Esophagus muscularis mucosa (tissue), 4 donors: Measurements from ENCODE around the gene CYP2F1. TPM values are rescaled to one million over a fixed set of nuclear protein-coding genes. Genes with fewer than 3 reads are reported as not detected.
A peak's percentile ranks its signal among the peaks of the same experiment; 100 is the strongest.
"Not testable (repeated sequence)": the region's sequence is repeated elsewhere in the genome, so short reads cannot be mapped to it uniquely, and the experiment has no call there.

ENCODE experiments used
- DNase-seq: peaks from one replicate; pipeline ENCODE4 v3.0.0-alpha.2; 2017; ENCODE audit errors: extremely low spot score
- H3K27ac ChIP-seq, 4 donors: fragments of 200-600 bp; sonication (generic); replicated peaks in 1 of 4; 1 replicate in 3 of 4; 2 replicates in 1 of 4; pipeline ENCODE4 v1.5.1; 2016 to 2019; ENCODE audit warnings: mild to moderate bottlenecking in 1 of 4
- H3K27me3 ChIP-seq, 4 donors: fragments of 200-600 bp; sonication (generic); one replicate each; pipeline versions ENCODE4 v1.5.1 to v1.6.0; 2016 to 2019
- H3K36me3 ChIP-seq, 4 donors: fragments of 200-600 bp; sonication (generic); one replicate each; pipeline ENCODE4 v1.5.1; 2016 to 2019
- H3K4me1 ChIP-seq, 4 donors: fragments of 200-600 bp; sonication (generic); one replicate each; pipeline ENCODE4 v1.5.1; 2016 to 2019
- H3K4me3 ChIP-seq, 4 donors: fragments of 200-600 bp; sonication (generic); 1 replicate in 2 of 4; 2 replicates in 2 of 4; pipeline ENCODE4 v1.5.1; 2016 to 2019; ENCODE audit warnings: mild to moderate bottlenecking in 4 of 4, moderate library complexity in 1 of 4
- H3K9me3 ChIP-seq, 4 donors: fragments of 200-600 bp; sonication (generic); 1 replicate in 3 of 4; 2 replicates in 1 of 4; pipeline ENCODE4 v1.5.1; 2016 to 2019
- EP300 ChIP-seq: sonication (generic); formaldehyde crosslinking; IDR thresholded peaks from one replicate; pipeline ENCODE4 v1.6.1; 2017; ENCODE audit warnings: antibody characterized with exemption
- POLR2A ChIP-seq: fragments of 450-650 bp; IDR thresholded peaks from one replicate; pipeline ENCODE4 v1.6.1; 2017; ENCODE audit warnings: antibody characterized with exemption, moderate library complexity, mild to moderate bottlenecking, low read depth
- POLR2AphosphoS5 ChIP-seq, 2 donors: sonication (generic); formaldehyde crosslinking; IDR thresholded peaks; one replicate each; pipeline ENCODE4 v1.6.1; 2017; ENCODE audit warnings: antibody characterized with exemption in 2 of 2
- WGBS: methylation state at CpG from one replicate; pipeline ENCODE4 v1.1.5; 2018; 5-methylcytosine and 5-hydroxymethylcytosine counted together
- intact Hi-C: fragments of 100-400 bp; cut with DNase I; formaldehyde crosslinking; loops from one replicate; pipeline ENCODE4 v1.15.1; 2023
- total RNA-seq, 4 donors: library from RNA; depleted of rRNA; stranded (reverse); fragments of >200 nt; gene quantifications; one replicate each; pipeline versions ENCODE4 v1.1.0 to v1.2.1, GENCODE V29; 2016
- TF ChIP-seq, protein P1 (sequence below), 3 experiments: fragments of 200-600 bp in 2 of 3; fragments of 450-650 bp in 1 of 3; sonication (generic) in 2 of 3; IDR thresholded peaks; one replicate each; pipeline ENCODE4 v1.5.1; 2017 to 2019; ENCODE audit warnings: antibody characterized with exemption in 3 of 3, mild to moderate bottlenecking in 2 of 3, moderate library complexity in 1 of 3

The CYP2F1 gene
- total RNA-seq, 4 donors from 2014 or later = not detected

DNA sequence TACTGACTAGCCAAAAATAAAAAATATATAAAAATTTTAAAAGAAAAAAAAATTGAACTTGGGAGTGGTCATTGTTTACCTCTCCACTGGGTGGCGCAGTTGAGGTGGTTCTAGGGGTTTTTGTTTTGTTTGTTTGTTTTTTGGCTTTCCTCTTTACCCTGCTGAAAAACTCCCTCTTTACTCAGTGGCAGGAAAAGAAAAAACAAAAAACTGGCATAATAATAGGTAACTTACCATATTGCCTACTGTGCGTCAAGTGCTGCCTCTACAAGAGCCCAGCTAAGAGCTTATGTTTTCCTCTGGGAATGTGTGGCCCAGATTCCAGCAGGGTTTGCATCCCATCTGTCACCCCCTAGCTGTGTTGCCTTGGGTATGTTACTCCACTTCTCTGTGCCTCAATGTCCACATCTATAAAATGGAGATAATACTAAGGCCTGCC, 12.6 kb downstream of the CYP2F1 start:
- TF ChIP-seq, protein P1, sequence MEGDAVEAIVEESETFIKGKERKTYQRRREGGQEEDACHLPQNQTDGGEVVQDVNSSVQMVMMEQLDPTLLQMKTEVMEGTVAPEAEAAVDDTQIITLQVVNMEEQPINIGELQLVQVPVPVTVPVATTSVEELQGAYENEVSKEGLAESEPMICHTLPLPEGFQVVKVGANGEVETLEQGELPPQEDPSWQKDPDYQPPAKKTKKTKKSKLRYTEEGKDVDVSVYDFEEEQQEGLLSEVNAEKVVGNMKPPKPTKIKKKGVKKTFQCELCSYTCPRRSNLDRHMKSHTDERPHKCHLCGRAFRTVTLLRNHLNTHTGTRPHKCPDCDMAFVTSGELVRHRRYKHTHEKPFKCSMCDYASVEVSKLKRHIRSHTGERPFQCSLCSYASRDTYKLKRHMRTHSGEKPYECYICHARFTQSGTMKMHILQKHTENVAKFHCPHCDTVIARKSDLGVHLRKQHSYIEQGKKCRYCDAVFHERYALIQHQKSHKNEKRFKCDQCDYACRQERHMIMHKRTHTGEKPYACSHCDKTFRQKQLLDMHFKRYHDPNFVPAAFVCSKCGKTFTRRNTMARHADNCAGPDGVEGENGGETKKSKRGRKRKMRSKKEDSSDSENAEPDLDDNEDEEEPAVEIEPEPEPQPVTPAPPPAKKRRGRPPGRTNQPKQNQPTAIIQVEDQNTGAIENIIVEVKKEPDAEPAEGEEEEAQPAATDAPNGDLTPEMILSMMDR (IDR thresholded peaks at IDR 0.05) = peak; percentile 45 to 68 (median 64)
- intact Hi-C loops = not testable (repeated sequence)

GRCh38 chr19:41127362-41127761, 13.1 kb downstream of the CYP2F1 start:
- H3K27ac ChIP-seq, H3K36me3 ChIP-seq, H3K27me3 ChIP-seq, H3K9me3 ChIP-seq, intact Hi-C loops, H3K4me3 ChIP-seq, DNase-seq: not testable (repeated sequence)
- WGBS = 83% methylated on average over 7 of the region's 7 CpGs
- H3K4me1 ChIP-seq = peaks cover 0 to 12% (median 10%) of the 10 kb centered on the region in 4 donors

More for the DNA sequence above, 12.6 kb downstream of the CYP2F1 start:
- peaks cover 0 to 12% (median 10%) of the 10 kb centered on the region in 4 donors for H3K4me1 ChIP-seq
- not testable (repeated sequence) for H3K9me3 ChIP-seq, H3K36me3 ChIP-seq, H3K4me3 ChIP-seq, H3K27me3 ChIP-seq, H3K27ac ChIP-seq, DNase-seq
- WGBS = 59% methylated on average over 2 of the region's 2 CpGs

- Histone ChIP-seq H3K27ac (peak overlapping the region in 1 of 4 donors; percentile 48), H3K4me1 (peaks cover 0 to 12% (median 10%) of the 10 kb centered on the region in 4 donors), H3K4me3 (peak overlapping the region in 2 of 4 donors; percentile 4 to 30)
- WGBS = no CpG with 5 or more reads among the region's 29 CpGs
- H3K27me3 ChIP-seq, H3K9me3 ChIP-seq, DNase-seq, intact Hi-C loops, H3K36me3 ChIP-seq: not testable (repeated sequence)
- TF ChIP-seq, protein P1 (IDR thresholded peaks at IDR 0.05) = peak in 1 of 3 experiments; percentile 43
Measured at GRCh38 chr19:41127801-41128300, 13.6 kb downstream of the CYP2F1 start.

GRCh38 chr19:41128692-41129091, 14.5 kb downstream of the CYP2F1 start:
- no peak overlapping the region for H3K27ac ChIP-seq
- H3K9me3 ChIP-seq = no peaks in the 10 kb centered on the region
- intact Hi-C loops = no loop called here
- H3K27me3 ChIP-seq = no peaks in the 10 kb centered on the region
- WGBS = 82% methylated on average over 6 of the region's 6 CpGs
- no peak for TF ChIP-seq POLR2A
- TF ChIP-seq, protein P1 (IDR thresholded peaks at IDR 0.05) = no peak
- TF ChIP-seq POLR2AphosphoS5 (IDR thresholded peaks at IDR 0.05) = no peak
- no peak for TF ChIP-seq EP300
- no peak overlapping the region for H3K4me3 ChIP-seq
- peaks cover 0 to 17% (median 16%) of the 10 kb centered on the region in 4 donors for H3K4me1 ChIP-seq
- DNase-seq = no peak
- no peaks in the 10 kb centered on the region for H3K36me3 ChIP-seq

- intact Hi-C loops = no loop called here
- Histone ChIP-seq H3K36me3 (no peaks in the 10 kb centered on the region), H3K9me3 (no peaks in the 10 kb centered on the region), H3K27me3 (no peaks in the 10 kb centered on the region), H3K4me1 (peaks cover 0 to 30% (median 24%) of the 10 kb centered on the region in 4 donors), H3K4me3 (no peak overlapping the region), H3K27ac (no peak overlapping the region)
- 74% methylated on average over 5 of the region's 5 CpGs for WGBS
- no peak for DNase-seq
- TF ChIP-seq EP300 (no peak), POLR2AphosphoS5 (IDR thresholded peaks at IDR 0.05) (no peak), POLR2A (no peak)
- TF ChIP-seq, protein P1 (IDR thresholded peaks at IDR 0.05) = no peak
Measured at GRCh38 chr19:41131186-41131585, 17.0 kb downstream of the CYP2F1 start.
